Spleen (tissue), 7 donors: ENCODE measurements around the gene PDLIM7.

ENCODE experiments used
- POLR2A ChIP-seq, 3 donors: fragments of 450-650 bp; IDR thresholded peaks; one replicate each; pipeline ENCODE4 v1.5.1; 2017; ENCODE audit warnings: antibody characterized with exemption in 3 of 3, mild to moderate bottlenecking in 1 of 3
- POLR2AphosphoS5 ChIP-seq, 3 donors: sonication (generic); formaldehyde crosslinking; IDR thresholded peaks; one replicate each; pipeline ENCODE4 v1.5.1; 2017; ENCODE audit warnings: antibody characterized with exemption in 3 of 3
- TF ChIP-seq, protein P1 (sequence below), 11 experiments: fragments of 200-600 bp in 7 of 11; fragments of 450-650 bp in 4 of 11; sonication (generic) in 4 of 11; IDR thresholded peaks in 8 of 11; conservative IDR thresholded peaks in 3 of 11; 1 replicate in 7 of 11; 2 replicates in 4 of 11; pipeline versions ENCODE4 v1.4.0 to v1.8.0; 2016 to 2021; ENCODE audit warnings: antibody characterized with exemption in 11 of 11, inconsistent platforms in 4 of 11, mild to moderate bottlenecking in 1 of 11
- donor health status: DM: no; HTN: no; CAD: no; lungs with moderate emphysema.
- donor health status: DM: no; HTN: no; CAD: no.
- donor health status: DM: no; HTN: no; CAD: no.

DNA sequence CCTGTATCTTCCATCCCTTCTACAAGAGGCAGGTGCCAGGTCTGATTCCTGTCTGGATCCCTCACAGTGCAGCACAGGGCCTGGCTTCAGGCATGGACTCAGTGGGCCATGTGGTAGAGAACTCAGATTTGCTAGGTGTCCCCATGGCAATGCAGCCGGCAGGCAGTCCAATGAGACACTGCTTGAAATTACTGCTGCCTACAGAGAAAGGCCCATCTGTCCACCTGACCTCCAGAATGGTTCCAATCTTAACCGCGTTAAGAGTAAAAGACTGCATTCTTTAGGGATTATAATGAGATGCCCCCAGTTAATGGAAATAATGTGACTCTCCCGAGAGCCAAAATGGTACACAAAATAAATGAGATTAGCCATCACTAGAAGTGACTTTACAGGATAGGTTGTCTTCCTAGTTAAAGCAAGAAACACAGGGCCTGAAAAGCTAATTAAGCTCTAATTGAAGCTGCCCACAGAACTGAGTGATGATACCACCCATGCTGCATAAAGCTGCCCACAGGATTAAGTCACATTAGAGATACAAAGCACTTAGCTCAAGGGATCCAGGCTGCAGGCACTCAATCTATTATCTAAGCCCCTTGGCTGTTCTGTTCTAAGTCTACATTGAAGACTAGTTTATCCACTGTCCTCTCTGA lies 45.5 kb upstream of the PDLIM7 start:
- TF ChIP-seq, protein P1, sequence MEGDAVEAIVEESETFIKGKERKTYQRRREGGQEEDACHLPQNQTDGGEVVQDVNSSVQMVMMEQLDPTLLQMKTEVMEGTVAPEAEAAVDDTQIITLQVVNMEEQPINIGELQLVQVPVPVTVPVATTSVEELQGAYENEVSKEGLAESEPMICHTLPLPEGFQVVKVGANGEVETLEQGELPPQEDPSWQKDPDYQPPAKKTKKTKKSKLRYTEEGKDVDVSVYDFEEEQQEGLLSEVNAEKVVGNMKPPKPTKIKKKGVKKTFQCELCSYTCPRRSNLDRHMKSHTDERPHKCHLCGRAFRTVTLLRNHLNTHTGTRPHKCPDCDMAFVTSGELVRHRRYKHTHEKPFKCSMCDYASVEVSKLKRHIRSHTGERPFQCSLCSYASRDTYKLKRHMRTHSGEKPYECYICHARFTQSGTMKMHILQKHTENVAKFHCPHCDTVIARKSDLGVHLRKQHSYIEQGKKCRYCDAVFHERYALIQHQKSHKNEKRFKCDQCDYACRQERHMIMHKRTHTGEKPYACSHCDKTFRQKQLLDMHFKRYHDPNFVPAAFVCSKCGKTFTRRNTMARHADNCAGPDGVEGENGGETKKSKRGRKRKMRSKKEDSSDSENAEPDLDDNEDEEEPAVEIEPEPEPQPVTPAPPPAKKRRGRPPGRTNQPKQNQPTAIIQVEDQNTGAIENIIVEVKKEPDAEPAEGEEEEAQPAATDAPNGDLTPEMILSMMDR (IDR thresholded peaks at IDR 0.05 in 8 of 11, conservative IDR thresholded peaks at IDR 0.05 in 3 of 11): no peak
- TF ChIP-seq POLR2AphosphoS5 (IDR thresholded peaks at IDR 0.05) (no peak), POLR2A (IDR thresholded peaks at IDR 0.05) (no peak)
